ENCODE results near the gene PGAP2.
"Not testable (repeated sequence)": the region's sequence is repeated elsewhere in the genome, so short reads cannot be mapped to it uniquely, and the experiment has no call there.

PGAP2 gene

GRCh38 chr11:3803726-3804495 is 4.4 kb upstream of the PGAP2 start:
- DNase-seq (ENCODE audit: low read depth) = no peak

DNA sequence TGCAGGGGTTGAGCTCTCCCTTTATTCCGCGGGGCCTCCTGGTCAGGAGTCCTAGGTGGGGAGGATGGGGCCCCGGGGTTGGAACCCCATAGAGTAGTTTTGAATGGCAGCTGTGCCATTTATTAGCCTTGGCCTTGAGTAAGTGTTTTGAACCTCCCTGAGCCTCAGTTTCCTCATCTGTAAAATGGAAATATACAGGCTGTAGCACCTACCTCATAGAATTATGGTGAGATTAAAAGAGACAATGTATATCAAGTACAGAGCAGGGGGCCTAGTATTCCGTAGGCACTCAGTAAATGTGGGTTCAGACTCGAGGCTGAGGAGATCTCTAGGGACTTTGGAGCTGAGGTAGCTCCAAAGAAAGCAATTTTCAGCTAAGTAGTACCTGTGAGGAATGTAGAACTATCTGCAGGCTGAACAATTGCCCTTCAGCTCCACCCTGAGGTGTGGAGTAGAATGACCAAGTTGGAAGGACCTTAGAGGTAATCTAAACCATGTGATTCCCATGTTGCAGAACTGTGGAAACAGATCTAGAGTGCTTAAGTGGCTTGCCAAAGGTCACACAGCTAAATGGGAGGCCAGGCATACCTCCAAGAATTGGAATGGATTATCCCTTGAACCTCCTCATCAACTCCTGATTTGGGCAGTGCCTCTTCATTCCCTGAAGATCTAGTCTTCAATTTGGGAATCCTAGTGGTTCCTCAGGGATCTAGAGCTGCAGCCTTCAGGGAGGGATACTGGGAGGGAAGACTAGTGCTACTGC is 682 bp downstream of the PGAP2 start:
- DNase-seq (ENCODE audit: low read depth) = no peak

GRCh38 chr11:3809624-3809928 is 1.2 kb downstream of the PGAP2 start:
- no peak for DNase-seq (ENCODE audit: low read depth)

- DNase-seq (ENCODE audit: low read depth) = no peak
Measured at GRCh38 chr11:3810446-3810845, 2.1 kb downstream of the PGAP2 start.

DNA sequence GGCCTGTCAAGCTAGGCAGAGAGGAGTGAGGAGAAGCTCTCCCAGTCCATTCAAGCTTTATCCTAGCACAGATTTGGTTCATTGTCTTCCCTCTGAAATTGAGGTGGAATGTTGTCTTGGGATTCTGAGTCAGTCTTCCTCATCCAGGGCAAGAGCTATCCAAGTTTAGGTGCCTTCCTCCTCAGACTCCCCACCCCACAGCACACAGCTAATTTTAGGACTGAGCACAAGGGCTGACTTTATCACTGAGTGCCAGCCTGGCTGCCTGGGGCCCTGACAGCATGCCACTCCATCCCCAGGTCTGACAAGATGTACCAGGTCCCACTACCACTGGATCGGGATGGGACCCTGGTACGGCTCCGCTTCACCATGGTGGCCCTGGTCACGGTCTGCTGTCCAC is 2.6 kb downstream of the PGAP2 start:
- DNase-seq (ENCODE audit: low read depth) = no peak

- DNase-seq (ENCODE audit: low read depth) = not testable (repeated sequence)
Measured at GRCh38 chr11:3814832-3815231, 6.5 kb downstream of the PGAP2 start.

GRCh38 chr11:3815845-3816244 is 7.5 kb downstream of the PGAP2 start:
- no peak for DNase-seq (ENCODE audit: low read depth)

DNA sequence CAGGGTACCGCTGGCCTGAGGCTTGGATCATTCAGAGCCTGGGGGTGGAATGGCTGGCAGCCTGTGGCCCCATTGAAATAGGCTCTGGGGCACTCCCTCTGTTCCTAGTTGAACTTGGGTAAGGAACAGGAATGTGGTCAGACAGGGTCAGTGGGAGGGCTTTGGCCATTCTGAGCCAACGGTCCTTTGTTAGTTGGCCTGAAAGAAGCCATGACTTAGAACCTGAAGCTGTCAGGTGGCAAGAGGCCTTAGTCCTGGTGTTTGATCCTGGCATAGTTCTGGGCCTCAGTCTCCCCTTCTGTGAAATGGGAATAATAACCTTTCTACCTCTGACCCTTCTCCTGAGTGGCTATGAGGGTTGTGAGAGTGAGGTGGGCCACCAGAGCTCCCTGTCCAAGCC is 8.3 kb downstream of the PGAP2 start:
- no peak for DNase-seq (ENCODE audit: low read depth)

DNA sequence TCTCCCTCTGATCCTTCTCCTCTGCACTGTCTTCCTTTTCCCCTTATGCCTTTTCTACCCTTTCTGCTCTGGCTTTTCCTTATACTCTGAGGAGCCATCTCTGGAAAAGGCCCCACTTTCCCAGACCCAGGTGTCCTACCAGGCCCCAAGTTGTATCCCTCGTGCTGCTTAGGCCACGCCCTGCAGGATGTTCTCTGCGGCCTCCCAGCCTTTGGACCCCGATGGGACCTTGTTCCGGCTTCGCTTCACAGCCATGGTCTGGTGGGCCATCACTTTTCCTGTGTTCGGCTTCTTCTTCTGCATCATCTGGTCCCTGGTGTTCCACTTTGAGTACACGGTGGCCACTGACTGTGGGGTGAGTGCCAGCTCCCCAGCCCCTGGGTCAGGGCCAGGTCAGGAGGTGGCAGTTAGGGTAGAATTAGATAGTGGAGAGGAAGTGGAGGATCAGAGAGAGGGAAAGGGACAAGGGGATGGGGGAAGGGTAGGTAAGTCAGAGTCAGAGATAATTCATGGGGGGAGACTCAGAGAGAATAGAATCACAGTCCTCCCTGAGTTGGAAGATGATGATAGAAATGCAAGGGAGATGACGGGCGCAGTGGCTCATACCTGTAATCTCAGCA is 8.9 kb downstream of the PGAP2 start:
- DNase-seq (ENCODE audit: low read depth) = no peak

DNA sequence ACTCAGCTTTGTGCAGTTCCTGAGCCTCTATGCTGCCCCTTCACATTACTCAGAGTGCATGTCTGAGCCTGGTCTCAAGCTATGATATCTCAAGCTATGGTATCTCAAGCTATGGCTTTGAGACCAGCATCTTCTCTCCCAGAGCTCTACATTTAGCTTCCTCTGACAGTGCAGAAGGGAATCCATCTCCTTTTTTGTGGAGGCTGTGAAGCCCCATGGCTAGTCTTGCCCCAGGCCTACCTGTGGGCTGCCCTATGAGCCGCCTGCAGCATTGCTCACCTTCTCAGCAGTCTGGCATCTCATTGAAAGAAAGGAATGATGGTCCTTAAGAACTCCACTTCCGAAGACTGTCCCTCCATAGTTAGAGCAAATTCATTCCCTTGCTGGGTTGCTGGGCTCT is 12.6 kb downstream of the PGAP2 start:
- no peak for DNase-seq (ENCODE audit: low read depth)

DNA sequence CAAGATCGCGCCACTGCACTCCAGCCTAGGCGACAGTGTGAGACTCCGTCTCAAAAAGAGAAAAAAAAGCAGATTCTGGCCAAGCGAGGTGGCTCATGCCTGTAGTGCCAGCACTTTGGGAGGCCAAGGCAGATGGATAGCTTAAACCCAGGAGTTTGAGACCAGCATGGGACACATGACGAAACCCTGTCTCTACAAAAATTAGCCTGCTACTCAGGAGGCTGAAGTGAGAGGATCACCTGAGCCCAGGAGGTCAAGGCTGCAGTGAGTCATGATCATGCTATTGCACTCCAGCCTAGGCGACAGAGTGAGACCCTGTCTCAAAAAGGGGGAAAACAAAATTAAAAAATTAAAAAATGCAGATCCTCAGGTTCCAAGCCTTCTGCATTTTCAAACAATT is 14.0 kb downstream of the PGAP2 start:
- DNase-seq (ENCODE audit: low read depth) = no peak

GRCh38 chr11:3823303-3823702 is 14.9 kb downstream of the PGAP2 start:
- no peak for DNase-seq (ENCODE audit: low read depth)

GRCh38 chr11:3823762-3824506 is 15.6 kb downstream of the PGAP2 start:
- DNase-seq (ENCODE audit: low read depth) = no peak

GRCh38 chr11:3824714-3825472 is 16.5 kb downstream of the PGAP2 start:
- DNase-seq (ENCODE audit: low read depth) = peak; percentile 60

- no peak for DNase-seq (ENCODE audit: low read depth)
Measured at GRCh38 chr11:3825473-3826154, 17.3 kb downstream of the PGAP2 start.

- DNase-seq (ENCODE audit: low read depth) = no peak
Measured at GRCh38 chr11:3826721-3827120, 18.4 kb downstream of the PGAP2 start.

GRCh38 chr11:3827434-3828186 is 19.2 kb downstream of the PGAP2 start:
- no peak for DNase-seq (ENCODE audit: low read depth)

DNA sequence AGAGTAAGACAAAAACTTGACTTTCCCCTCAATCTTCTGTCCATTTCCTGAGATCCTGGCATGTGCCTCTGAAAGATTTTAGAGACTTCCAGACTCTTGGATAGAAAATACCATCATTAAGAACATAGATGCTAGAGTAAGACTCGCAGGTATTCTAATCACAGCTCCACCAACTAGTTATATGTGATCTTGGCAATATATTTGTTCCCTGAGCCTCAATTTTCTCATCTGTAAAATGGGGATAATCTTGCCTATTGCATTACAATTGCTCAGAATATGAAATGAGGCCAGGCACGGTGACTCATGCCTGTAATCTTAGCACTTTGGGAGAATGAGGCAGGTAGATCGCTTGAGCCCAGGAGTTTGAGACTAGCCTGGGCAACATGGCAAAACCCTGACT is 21.7 kb downstream of the PGAP2 start:
- DNase-seq (ENCODE audit: low read depth) = no peak

DNA sequence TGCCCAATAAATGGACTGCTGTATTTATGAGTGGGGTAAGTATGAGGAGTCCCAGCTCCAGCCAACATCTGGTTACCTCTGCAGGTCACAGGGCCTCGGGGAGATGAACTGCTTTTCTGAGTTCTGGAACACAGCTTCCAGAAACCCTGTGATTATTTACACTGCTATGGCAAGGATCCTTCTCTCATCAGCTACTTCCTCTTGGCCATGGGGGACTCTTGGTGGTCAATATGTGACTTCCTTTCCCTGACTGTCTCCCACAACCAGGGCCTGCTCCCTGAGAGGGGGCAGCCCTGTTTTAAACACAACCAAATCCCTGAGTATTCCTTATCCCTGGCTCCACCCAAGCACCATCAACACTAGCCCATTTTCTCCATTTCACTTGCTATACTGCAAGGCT is 22.4 kb downstream of the PGAP2 start:
- DNase-seq (ENCODE audit: low read depth) = no peak

DNA sequence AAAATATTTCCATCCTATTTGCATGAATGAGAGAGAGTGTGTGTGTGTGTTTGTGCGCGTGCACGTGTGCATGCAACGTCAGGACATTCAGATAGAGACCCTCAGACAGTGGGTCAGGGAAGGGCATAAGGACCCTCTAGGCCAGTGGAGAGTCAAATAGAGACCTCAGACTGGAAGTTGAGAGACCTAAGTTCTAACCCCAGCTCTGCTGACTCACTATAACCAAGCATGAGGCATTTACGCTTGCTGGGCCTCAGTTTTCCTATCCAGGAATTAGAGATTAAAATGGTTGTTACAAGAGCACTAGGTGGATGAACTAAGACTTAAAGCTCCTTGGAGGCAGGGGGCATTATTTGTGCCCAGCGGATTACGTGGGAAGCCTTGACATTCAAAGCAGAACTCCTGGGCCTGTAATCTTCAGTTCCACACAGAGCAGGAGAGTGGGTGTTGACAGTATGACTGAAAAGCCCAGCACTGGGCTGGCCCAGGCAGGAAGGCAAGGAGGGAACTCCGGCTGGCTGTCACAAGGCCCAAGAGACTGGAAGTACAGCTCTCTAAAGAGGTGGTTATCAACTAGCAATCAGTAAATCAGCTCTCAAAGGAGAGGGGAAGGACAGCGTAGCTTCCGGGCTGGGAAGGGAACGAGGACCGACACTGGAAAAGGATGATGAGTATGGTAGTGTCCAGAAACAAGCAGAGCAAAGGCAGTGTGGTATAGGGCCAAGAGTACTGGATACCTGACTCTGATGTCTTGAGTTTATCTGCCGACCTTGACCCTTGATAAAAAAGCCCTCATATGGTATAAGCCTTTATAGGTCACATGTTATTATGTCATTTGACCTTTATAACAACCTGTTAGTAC is 23.2 kb downstream of the PGAP2 start:
- DNase-seq (ENCODE audit: low read depth) = no peak
